ENCODE data around the gene ZNF764.

DNA sequence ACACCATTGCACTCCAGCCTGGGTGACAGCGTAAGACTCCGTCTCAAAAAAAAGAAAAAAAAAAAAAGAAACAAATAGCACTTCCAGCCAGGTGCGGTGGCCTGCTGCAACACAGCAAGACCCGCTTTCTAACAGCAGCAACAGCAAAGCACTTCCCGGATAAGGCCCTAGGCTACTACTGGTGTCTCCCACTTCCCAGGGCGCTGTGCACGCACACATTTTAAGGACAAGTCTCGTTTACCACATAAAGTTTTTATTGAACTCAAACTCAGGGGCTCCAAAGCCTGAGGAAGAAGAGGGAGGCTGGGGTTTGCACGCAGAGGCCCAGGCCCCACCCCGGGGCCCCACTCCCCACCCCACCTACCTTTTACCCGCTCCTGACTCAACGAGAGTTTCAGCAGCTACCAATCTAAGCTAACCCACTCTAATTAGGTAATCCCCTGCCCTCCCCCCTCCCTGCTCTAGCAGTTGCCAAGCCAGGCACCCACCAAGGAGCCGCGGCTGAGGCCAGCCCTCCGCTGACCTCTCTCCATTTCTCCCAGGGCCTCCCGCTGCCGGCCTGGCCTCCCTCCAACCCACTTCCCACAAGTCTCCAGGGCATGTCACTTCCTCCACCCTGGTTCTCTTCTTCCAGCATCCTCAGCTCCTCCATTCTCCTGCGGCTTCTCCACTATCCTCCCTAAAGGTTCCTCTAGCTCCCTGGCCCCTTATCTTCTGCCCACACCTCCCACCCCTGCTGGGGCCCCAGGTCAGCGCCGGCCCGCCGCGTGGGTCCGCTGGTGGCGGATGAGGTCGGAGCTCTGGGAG is 34.2 kb downstream of the ZNF764 start:
- TF ChIP-seq POLR2A (IDR thresholded peaks at IDR 0.05; ENCODE audit: low read length) (no peak), GATA1 (IDR thresholded peaks at IDR 0.05; ENCODE audit: low read depth, low read length) (no peak)

All from erythroblast (primary cell).